Measurements from ENCODE around the gene ADAM12. TPM values are rescaled to one million over a fixed set of nuclear protein-coding genes. Genes with fewer than 3 reads are reported as not detected.

ADAM12 gene
- total RNA-seq, 1 donor from 2014 or later: 100 TPM

DNA sequence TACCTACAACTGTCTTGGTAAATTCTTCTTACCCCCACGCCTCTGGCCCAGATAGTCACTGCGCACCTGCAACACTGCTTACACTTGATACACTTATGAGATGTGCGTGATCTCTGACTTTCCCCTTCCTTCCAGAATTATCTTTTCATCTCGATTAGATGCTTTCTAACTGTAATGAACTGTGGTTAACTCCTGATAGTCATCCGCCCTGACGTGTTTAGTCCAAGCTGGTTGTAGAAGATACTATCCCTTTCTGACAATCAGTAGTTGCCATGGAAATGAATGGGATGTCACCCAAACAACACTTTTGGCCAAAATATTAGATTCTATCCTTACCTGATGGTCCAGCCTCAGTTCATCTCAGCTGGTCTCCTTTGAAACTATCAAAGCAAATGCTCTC, 241.5 kb downstream of the ADAM12 start:
- Histone ChIP-seq H3K4me2 (ENCODE audit: low read length) (no peak overlapping the region), H3K27ac (ENCODE audit: low read depth, low read length) (no peak overlapping the region), H3K9me3 (ENCODE audit: insufficient read depth, low read depth, low read length) (no peaks in the 10 kb centered on the region), H3K4me3 (ENCODE audit: insufficient read depth, low read depth, low read length) (no peak overlapping the region), H3K9ac (ENCODE audit: low read length) (no peak overlapping the region), H3K36me3 (ENCODE audit: insufficient read depth, low read length) (peaks cover 22% of the 10 kb centered on the region), H4K20me1 (ENCODE audit: insufficient read depth, low read length) (no peaks in the 10 kb centered on the region), H2AFZ (ENCODE audit: low read depth, low read length) (no peak overlapping the region), H3K79me2 (ENCODE audit: insufficient read depth, low read length) (no peaks in the 10 kb centered on the region), H3K4me1 (ENCODE audit: insufficient read depth, low read length) (peaks cover 21% of the 10 kb centered on the region), H3K27me3 (ENCODE audit: insufficient read depth, low read length) (no peaks in the 10 kb centered on the region)
- Mint-ChIP-seq H3K27ac (ENCODE audit: unreplicated experiment) (no peak overlapping the region), H3K4me3 (ENCODE audit: unreplicated experiment) (no peak overlapping the region), H3K27me3 (ENCODE audit: low read depth, unreplicated experiment) (no peaks in the 10 kb centered on the region), H3K4me1 (ENCODE audit: low read depth, unreplicated experiment) (peaks cover 12% of the 10 kb centered on the region), H3K9me3 (ENCODE audit: unreplicated experiment) (peaks cover 8% of the 10 kb centered on the region), H3K36me3 (ENCODE audit: low read depth, unreplicated experiment) (peaks cover 26% of the 10 kb centered on the region)
- no peak for FAIRE-seq
- TF ChIP-seq, protein P1, sequence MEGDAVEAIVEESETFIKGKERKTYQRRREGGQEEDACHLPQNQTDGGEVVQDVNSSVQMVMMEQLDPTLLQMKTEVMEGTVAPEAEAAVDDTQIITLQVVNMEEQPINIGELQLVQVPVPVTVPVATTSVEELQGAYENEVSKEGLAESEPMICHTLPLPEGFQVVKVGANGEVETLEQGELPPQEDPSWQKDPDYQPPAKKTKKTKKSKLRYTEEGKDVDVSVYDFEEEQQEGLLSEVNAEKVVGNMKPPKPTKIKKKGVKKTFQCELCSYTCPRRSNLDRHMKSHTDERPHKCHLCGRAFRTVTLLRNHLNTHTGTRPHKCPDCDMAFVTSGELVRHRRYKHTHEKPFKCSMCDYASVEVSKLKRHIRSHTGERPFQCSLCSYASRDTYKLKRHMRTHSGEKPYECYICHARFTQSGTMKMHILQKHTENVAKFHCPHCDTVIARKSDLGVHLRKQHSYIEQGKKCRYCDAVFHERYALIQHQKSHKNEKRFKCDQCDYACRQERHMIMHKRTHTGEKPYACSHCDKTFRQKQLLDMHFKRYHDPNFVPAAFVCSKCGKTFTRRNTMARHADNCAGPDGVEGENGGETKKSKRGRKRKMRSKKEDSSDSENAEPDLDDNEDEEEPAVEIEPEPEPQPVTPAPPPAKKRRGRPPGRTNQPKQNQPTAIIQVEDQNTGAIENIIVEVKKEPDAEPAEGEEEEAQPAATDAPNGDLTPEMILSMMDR (IDR thresholded peaks at IDR 0.05; ENCODE audit: insufficient read depth, low read depth, low read length): no peak
- TF ChIP-seq EZH2 (IDR thresholded peaks at IDR 0.05; ENCODE audit: insufficient read depth, low read length): no peak
- DNase-seq (ENCODE audit: low read depth): no peak

DNA sequence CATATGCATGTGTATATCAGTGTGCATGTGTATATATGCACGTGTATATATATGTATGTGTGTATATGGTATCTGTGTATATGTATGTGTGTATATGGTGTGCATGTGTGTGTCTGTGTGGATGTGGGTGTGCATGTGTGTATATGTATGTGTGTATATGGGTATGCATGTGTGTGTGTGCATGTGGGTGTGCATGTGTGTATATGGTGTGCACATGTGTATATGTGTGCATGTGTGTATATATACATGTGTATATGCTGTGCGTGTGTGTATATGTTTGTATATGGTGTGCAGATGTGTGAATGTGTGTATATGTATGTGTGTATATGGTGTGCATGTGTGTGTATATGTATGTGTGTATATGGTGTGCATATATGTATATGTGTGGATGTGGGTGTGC, 245.2 kb downstream of the ADAM12 start:
- H3K27ac Mint-ChIP-seq (ENCODE audit: unreplicated experiment): no peak overlapping the region
- H3K9me3 ChIP-seq (ENCODE audit: insufficient read depth, low read depth, low read length): no peaks in the 10 kb centered on the region
- peaks cover 4% of the 10 kb centered on the region for H3K79me2 ChIP-seq (ENCODE audit: insufficient read depth, low read length)
- H3K4me3 ChIP-seq (ENCODE audit: insufficient read depth, low read depth, low read length): no peak overlapping the region
- H3K9me3 Mint-ChIP-seq (ENCODE audit: unreplicated experiment): no peaks in the 10 kb centered on the region
- no peak for TF ChIP-seq EZH2 (IDR thresholded peaks at IDR 0.05; ENCODE audit: insufficient read depth, low read length)
- TF ChIP-seq, protein P1 (IDR thresholded peaks at IDR 0.05; ENCODE audit: insufficient read depth, low read depth, low read length): no peak
- H4K20me1 ChIP-seq (ENCODE audit: insufficient read depth, low read length): no peaks in the 10 kb centered on the region
- H3K4me3 Mint-ChIP-seq (ENCODE audit: unreplicated experiment): no peak overlapping the region
- no peak overlapping the region for H3K27ac ChIP-seq (ENCODE audit: low read depth, low read length)
- H3K27me3 ChIP-seq (ENCODE audit: insufficient read depth, low read length): no peaks in the 10 kb centered on the region
- no peak overlapping the region for H3K9ac ChIP-seq (ENCODE audit: low read length)
- H2AFZ ChIP-seq (ENCODE audit: low read depth, low read length): no peak overlapping the region
- FAIRE-seq (peak; percentile 59), DNase-seq (ENCODE audit: low read depth) (no peak)
- peaks cover 8% of the 10 kb centered on the region for H3K36me3 Mint-ChIP-seq (ENCODE audit: low read depth, unreplicated experiment)
- no peak overlapping the region for H3K4me2 ChIP-seq (ENCODE audit: low read length)
- H3K4me1 Mint-ChIP-seq (ENCODE audit: low read depth, unreplicated experiment): no peaks in the 10 kb centered on the region
- no peaks in the 10 kb centered on the region for H3K27me3 Mint-ChIP-seq (ENCODE audit: low read depth, unreplicated experiment)
- H3K36me3 ChIP-seq (ENCODE audit: insufficient read depth, low read length): peaks cover 15% of the 10 kb centered on the region
- peaks cover 11% of the 10 kb centered on the region for H3K4me1 ChIP-seq (ENCODE audit: insufficient read depth, low read length)

DNA sequence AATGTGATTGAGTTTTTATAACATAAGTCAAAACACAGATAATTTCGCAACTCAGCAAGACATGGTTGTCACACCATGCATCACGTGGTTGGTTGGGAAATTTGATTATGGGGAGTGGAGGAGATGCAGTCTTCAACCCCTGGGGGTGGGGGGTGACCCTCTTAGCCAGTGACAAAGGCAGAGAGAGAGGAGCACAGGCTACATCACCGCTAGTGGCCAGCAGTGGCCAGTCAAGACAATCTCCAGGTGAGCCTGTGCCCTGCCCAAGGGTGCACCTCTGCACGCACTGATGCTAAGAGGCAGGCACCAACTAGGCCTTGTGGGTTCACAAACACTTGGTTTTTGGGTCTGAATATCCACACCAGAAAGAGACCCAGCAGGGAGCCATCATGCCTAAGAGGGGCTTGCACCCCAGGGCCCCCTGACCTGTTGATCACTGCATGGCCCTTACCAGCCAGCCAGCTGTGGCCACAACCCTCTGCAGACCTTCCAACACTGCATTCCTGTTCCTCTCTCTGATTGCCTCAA, 247.5 kb downstream of the ADAM12 start:
- FAIRE-seq (no peak), DNase-seq (ENCODE audit: low read depth) (no peak)
- peaks cover 11% of the 10 kb centered on the region for H3K36me3 Mint-ChIP-seq (ENCODE audit: low read depth, unreplicated experiment)
- Histone ChIP-seq H3K9me3 (ENCODE audit: insufficient read depth, low read depth, low read length) (no peaks in the 10 kb centered on the region), H3K4me1 (ENCODE audit: insufficient read depth, low read length) (no peaks in the 10 kb centered on the region), H3K4me2 (ENCODE audit: low read length) (no peak overlapping the region), H3K27me3 (ENCODE audit: insufficient read depth, low read length) (no peaks in the 10 kb centered on the region), H3K4me3 (ENCODE audit: insufficient read depth, low read depth, low read length) (no peak overlapping the region), H4K20me1 (ENCODE audit: insufficient read depth, low read length) (no peaks in the 10 kb centered on the region), H3K27ac (ENCODE audit: low read depth, low read length) (no peak overlapping the region), H3K79me2 (ENCODE audit: insufficient read depth, low read length) (peaks cover 13% of the 10 kb centered on the region), H3K9ac (ENCODE audit: low read length) (no peak overlapping the region), H3K36me3 (ENCODE audit: insufficient read depth, low read length) (peaks cover 15% of the 10 kb centered on the region), H2AFZ (ENCODE audit: low read depth, low read length) (no peak overlapping the region)
- H3K4me1 Mint-ChIP-seq (ENCODE audit: low read depth, unreplicated experiment): peaks cover 3% of the 10 kb centered on the region
- H3K4me3 Mint-ChIP-seq (ENCODE audit: unreplicated experiment): no peak overlapping the region
- no peaks in the 10 kb centered on the region for H3K27me3 Mint-ChIP-seq (ENCODE audit: low read depth, unreplicated experiment)
- TF ChIP-seq, protein P1 (IDR thresholded peaks at IDR 0.05; ENCODE audit: insufficient read depth, low read depth, low read length): no peak
- no peak for TF ChIP-seq EZH2 (IDR thresholded peaks at IDR 0.05; ENCODE audit: insufficient read depth, low read length)
- no peak overlapping the region for H3K27ac Mint-ChIP-seq (ENCODE audit: unreplicated experiment)
- H3K9me3 Mint-ChIP-seq (ENCODE audit: unreplicated experiment): no peaks in the 10 kb centered on the region

Data from astrocyte (in vitro differentiated cells and primary cell).